Glomerular visceral epithelial cell (primary cell): Measurements from ENCODE around the gene DENND5B.
"Not testable (repeated sequence)": the region's sequence is repeated elsewhere in the genome, so short reads cannot be mapped to it uniquely, and the experiment has no call there.

ENCODE experiments used
- DNase-seq: peaks from one replicate; pipeline ENCODE4 v3.0.0-alpha.2; 2016; ENCODE audit errors: extremely low spot score

Gene DENND5B

DNA sequence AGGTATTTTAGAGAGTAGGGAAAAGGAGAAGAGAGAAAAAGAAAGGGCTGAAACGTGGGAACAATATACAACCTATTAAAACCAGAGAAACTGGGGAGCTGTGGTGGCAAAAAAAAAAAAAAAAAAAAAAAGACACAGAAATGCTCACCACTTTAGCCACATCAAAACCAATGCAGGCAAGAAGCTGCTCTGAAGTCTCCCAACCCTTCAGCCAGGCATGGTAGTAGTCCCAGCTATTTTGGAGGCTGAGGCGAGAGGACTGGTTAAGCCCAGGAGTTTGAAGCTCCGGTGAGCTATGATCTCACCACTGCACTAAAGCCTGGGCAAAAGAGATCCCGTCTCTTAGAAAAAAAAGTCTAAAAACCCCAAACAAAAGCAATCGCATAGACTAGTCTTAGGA lies 33.2 kb downstream of the DENND5B start:
- no peak for DNase-seq

DNA sequence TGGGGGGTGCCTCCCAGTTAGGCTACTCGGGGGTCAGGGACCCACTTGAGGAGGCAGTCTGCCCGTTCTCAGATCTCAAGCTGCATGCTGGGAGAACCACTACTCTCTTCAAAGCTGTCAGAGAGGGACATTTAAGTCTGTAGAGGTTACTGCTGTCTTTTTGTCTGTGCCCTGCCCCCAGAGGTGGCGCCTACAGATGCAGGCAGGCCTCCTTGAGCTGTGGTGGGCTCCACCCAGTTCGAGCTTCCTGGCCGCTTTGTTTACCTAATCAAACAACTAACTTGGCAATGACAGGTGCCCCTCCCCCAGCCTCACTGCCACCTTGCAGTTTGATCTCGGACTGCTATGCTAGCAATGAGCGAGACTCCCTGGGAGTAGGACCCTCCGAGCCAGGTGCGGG lies 35.5 kb downstream of the DENND5B start:
- DNase-seq = not testable (repeated sequence)

DNA sequence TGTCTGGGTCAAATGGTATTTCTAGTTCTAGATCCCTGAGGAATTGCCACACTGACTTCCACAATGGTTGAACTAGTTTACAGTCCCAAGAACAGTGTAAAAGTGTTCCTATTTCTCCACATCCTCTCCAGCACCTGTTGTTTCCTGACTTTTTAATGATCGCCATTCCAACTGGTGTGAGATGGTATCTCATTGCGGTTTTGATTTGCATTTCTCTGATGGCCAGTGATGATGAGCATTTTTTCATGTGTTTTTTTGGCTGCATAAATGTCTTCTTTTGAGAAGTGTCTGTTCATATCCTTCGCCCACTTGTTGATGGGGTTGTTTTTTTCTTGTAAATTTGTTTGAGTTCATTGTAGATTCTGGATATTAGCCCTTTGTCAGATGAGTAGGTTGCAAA lies 40.3 kb downstream of the DENND5B start:
- not testable (repeated sequence) for DNase-seq

DNA sequence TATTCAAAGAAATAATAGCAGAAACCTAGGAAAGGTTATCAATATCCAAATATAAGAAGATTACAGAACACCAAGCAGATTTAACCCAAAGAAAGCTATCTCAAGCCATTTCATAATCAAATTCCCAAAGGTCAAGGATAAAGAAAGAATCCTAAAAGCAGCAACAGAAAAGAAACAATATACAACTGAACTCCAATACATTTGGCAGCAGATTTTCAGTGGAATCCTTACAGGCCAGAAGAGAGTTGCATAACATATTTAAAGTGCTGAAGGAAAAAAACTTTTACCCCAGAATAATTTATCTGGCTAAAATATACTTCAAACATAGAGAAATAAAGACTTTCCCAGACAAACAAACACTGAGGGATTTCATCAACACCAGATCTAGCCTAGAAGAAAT lies 54.3 kb downstream of the DENND5B start:
- DNase-seq = no peak

DNA sequence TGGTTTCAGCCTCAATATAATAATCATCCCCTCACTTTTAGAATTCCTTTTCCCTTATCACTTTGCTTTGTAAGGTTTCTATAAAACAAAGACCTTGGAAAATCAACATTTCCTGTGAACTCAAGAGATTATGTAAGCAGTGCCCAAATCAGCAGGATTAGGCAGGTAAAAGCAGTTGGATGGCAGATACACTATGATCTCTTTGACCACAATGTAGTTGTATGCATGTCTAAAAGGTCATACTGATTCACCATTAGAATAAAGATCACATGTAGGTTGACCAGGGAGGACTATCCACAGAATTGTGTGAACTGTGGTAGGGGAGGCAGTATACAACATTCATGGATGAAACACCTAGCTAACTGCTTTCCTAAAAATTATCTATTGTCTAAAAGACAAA lies 57.5 kb downstream of the DENND5B start:
- DNase-seq = no peak

DNA sequence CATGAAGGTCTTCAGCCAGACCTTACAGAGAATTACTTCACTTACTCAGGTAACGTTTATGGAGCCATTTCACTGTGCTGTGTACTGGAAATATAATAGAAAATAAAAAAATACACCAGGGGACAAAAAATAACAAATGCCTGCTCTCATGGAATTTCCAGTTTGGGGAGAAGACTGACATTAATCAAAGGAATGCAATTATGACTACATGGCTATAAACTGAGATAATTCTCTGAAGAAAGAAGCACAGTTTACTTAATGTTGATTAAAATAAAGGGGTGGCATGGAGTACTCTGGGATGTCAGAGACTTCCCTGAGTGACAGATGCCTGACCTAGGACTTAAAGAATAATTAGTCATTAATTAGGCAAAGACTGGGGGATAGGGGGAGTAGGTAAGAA lies 59.0 kb downstream of the DENND5B start:
- no peak for DNase-seq

DNA sequence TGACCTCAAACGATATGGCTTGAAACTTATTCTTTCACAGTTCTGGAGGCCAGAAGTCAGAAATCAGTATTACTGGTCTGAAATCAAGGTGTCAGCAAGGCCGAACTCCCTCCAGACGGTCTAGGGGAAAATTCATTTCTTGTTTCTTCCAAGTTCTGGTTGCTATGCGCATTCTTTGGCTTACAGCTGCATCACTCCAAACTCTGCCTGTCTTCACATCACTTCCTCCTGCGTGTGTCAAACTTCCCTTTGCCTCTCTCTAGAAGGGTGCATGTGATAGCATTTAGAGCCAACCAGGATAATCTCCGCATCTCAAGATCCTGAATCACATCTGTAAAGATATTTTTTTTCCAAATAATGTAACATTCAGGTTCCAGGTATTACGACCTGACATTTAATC lies 62.8 kb downstream of the DENND5B start:
- DNase-seq = no peak

DNA sequence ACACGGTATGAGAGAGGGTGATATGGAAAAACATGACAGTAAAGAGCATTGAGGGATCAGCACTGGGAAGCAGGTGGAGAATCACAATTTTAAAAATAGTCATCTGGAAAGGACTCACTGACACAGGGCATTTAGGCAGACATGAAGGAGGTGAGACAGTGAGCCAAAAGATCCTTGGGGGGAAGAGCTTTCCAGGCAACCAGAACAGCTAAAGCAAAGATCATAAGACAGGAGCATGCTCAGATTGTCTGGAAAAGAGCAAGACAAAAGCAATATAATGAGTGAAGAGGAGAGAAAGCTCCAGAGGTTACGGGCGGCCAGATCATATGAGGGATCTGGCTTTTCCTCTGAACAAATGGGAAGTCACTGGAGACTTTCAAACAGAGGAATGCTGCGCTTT lies 63.9 kb downstream of the DENND5B start:
- DNase-seq = no peak

DNA sequence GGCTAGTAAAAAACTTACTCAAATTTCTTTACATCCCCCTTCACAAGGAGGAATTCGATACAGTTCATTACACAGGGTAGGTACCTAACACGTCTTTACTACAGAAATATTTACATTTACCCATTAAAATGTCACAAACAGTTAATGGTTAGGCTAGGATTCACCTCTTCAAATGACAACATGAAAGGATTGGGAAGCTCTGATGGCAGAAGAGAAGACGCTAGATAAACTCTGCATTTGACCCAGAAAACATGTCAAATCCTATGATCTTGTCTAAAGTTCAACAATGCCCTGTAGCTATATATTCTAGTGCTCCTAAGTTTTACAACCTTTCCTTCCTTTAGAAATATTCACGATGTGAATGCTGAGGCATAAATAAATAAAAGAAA lies 64.8 kb downstream of the DENND5B start:
- DNase-seq = no peak

DNA sequence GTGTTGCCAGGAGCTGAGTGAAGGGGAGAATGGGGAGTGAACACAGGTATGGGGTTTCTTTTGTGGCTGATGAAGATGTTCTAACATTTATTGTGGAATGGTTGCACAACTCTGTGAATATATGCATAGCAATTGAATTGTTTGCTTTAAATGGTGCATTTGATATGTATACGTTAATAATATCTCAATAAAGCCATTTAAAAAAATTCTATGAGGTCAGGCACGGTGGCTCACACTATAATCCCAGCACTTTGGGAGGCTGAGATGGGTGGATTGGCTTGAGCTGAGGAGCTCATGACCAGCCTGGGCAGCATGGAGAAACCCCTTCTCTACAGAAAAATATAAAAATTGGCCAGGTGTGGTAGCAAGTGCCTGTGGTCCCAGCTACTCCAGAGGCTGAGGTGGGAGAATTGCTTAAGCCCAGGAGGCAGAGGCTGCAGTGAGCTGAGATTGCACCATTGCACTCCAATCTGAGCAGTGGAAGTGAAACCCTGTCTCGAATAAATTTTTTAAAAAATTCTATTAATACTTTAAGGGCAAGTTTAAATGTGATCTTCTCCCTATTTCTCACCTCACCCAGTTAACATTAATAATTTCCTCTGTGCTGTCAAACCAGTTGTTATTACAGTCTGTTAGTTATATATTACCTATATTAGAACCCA lies 65.3 kb downstream of the DENND5B start:
- DNase-seq = no peak

DNA sequence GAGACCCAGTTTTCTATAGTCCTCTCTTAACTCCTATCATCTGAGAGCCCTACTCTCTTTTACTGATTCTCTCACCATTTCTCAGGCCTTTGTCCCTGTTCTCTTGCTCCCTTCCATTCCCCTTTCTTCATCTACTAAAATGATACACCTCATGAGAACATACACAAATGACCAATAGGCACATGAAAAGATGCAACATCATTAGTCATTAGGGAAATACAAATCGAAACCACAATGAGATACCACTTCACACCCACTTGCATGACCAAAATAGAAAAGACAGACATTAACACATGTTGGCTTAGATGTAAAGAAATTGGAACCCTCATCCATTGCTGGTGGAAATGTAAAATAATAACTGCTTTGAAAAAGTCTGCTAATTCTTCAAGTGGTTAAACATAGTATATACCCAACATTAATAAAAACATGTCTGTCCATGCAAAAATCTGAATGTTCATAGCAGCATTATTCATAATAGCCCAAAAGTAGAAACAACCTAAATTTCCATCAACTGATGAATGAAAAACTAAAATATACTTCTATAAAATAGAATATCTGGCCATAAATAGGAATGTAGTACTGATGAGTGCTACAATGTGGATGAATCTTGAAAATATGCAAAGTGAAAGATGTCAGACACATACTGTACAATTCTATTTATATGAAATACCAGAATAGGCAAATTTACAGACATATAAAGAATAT lies 66.0 kb downstream of the DENND5B start:
- DNase-seq = peak; percentile 23

DNA sequence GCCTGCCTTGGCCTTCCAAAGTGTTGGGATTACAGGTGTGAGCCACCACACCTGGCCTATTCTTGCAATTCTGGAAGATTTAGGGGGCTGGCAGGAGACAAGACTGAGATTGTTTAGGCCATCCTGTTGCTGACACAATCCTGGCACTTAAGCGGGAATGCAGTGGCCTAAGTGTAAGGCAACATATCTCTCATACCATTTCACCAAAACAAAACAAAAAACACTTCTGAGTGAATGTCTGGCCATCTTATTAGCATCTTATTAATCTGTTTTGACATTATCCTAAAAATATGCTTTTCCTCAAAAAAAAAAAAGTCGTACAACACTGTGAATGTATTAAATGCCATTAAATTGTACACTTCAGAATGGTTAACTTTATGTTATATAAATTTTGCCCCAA lies 67.6 kb downstream of the DENND5B start:
- DNase-seq = no peak

DNA sequence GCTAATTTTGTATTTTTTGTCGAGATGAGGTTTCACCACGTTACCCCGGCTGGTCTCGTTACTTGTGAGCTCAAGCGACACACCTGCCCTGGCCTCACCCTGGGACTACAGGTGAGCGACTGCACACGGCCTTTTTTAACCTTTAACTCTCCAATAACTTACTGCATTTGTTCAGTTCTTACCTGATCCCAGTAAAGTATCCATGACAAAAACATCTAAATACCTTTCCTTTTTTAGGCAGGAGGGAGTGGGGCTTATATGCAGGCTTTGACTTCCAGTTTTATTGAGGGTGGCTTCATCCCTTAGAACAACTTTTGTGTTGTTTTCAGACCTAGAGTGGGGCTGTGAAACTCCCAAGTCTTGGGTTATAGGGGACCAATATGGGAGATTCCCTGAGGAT lies 68.3 kb downstream of the DENND5B start:
- no peak for DNase-seq

DNA sequence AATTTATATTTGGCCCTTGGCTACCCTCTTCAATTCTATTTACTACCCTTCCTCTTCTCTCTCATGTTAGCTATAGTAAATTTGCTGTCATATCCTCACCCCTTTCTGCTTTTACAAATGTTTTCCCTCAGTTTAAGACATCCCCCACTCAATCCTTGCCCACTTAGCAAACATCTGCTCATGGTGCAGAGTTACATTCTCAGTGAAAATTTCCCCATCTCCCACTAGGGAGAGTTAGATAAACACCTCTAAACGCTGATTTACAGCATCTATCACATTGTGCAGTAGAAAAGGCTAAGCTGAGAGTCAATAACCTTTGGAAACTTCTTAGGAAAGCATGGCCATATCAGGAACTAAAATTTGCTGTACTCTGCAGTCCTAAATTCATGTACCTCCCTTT lies 69.0 kb downstream of the DENND5B start:
- no peak for DNase-seq

DNA sequence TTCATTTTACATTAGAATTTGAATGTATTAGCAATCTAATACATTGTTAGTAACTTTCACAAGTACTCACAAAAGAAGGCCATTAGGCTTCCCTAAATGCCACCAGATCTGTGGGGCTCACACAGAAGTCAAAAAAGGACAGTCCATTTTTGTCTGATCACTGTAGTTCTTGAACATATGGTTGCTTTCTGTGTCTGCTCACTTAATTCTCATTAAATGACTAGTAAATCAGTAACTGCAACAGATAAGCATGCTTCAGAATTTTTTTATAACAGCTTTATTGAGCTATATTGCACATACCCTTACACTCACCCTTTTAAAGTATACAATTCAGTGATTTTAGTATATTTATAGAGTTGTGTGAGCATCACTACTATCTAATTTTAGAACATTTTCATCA lies 71.4 kb downstream of the DENND5B start:
- no peak for DNase-seq

DNA sequence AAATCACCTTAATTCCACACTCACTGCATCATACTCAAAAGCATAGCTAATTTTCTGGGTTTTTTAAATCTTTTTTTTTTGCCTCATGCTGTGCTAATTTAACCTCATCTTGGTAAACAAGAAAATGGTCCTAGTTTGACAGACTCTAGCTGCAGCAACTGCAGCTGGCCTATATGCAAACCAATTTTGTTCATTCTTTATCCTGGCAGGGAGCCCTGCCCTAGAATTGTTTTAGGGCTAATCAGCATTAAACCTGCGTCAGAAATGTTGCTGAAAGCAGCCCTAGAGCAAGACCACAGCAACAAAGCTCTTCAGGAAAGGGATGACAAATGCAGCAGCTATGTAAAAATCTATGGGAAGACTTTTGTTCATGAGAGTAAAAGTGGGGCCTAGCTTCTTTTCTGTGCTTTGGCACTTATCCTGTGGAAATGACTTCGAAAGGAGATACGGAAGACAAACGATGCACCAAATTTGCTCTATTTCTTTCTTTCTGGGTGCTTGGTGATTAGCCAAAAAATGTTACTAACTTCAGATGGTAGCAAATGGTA lies 72.2 kb downstream of the DENND5B start:
- peak; percentile 93 for DNase-seq

DNA sequence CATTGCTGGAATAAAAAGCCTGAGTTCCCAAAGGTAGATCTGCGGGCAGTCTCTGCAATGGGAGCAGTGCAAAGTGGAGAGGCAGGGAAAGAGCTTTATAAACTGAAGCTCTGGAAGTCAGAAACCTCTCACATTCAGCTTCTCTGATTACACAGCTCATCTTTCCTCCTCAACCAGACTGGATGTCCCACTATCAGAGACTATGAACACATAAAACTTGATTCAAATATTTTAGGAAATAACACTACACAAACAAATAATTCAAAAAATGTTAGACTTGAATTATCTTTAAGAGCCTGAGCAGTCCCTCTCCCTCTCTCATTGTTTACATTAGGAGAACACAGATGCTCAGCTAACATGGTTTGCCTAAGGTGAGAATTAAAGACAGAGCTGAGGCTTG lies 72.9 kb downstream of the DENND5B start:
- DNase-seq = no peak

DNA sequence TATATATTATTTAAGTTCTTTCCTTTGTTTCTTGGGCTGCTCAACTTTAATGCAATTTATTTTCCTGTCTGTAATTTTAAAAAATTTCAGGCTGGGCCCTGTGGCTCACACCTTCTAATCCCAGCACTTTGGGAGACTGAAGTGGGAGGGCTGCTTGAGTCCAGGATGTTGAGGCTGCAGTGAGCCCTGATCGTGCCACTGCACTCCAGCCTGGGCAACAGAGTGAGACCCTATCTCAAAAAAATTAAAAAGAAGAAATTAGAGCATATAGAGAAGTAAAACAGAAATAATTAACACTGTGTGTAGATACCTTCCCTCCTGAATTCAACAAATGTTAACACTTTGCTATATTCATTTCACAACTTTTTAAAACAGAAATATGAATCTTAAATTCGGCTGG lies 74.2 kb downstream of the DENND5B start:
- DNase-seq = no peak

DNA sequence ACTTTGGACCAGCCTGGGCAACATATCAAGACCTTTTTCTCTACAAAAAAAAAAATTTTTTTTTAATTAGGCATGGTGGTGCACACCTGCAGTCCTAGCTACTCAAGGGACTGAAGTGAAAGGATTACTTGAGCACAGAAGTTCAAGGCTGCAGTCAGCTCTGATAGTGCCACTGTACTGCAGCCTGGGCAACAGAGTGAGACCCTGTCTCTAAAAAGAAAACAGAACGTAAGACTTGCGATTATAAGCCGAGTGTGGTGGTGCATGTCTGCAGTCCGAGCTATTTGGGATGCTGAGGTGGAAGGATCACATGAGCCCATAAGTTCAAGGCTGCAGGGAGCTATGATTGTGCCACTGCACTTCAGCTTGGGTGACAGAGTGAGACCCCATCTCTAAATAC lies 76.0 kb downstream of the DENND5B start:
- no peak for DNase-seq

DNA sequence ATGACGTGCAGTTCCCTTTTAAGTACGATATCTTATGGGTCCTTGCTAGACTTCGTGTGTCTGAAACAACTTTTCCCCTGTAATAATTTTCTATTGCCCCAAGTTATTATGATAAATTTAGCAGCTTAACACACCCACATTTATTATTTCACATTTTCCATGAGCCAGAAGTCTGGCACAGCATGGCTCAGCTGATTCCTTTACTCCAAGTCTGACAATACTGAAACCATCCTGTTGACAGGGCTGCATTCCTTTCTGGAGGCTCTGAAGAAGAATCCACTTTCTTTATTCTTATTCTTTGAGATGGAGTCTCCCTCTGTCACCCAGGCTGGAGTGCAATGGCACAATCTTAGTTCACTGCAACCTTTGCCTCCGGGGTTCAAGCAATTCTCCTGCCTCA lies 80.9 kb downstream of the DENND5B start:
- no peak for DNase-seq

DNA sequence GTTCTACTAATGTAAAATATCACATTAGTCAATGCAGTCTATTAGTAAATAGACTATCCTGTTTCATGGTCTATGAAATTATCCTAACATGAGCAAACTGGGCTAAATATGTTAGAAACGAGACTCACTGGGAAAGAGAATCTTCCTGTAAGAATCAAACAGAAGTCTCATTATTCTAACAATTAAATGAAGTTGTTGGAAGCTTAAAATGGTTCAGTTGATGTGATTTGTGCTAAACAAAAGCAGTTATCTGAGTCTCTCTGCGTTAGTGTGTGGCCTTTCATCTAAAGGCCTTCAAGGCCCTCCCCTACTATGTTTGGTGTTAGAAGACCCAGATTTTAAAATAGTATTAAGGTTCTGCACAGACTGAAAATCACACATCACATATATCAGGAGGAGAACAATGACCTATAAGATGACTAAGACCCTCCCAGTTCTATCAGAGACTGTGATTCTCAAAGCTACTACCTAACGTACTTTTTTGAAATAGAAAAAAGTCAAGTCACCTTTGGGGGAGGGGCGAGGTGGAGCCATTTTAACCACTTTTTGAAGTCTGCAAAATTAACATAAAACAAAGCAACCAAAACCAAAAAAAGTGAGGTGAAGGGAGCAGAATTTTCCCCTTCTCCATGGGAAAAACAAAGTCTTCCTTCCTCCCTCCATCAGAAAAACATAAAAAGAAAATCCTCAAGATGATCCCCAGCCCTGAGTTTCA lies 82.3 kb downstream of the DENND5B start:
- no peak for DNase-seq

DNA sequence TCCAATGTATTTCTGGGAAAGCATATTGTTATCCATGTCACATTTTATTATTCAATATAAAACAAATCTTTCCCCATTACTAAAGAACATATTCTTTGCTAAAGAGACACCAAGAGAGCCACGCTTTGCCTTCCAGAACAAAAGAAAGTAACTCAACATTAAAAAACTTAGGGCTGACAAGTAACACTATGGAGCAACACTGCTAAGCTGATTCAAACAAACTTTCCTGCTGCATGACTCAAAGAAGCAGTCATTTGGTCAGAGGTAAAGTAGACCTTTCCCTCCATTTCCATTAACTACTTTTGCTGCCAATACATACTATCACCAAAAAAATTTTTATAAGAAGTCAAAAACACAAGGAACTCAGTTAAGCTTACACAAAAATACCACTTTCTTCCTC lies 83.0 kb downstream of the DENND5B start:
- no peak for DNase-seq
